HG03565 (cell line): ENCODE measurements around the gene REV3L.
"Not testable (repeated sequence)": the region's sequence is repeated elsewhere in the genome, so short reads cannot be mapped to it uniquely, and the experiment has no call there.

Experiments
- ATAC-seq: cut with Tn5 transposase; IDR thresholded peaks from one replicate; pipeline ENCODE4 v1.9.1; 2021; ENCODE audit warnings: mild to moderate bottlenecking, moderate library complexity; ENCODE audit not compliant: unreplicated experiment

The REV3L gene

DNA sequence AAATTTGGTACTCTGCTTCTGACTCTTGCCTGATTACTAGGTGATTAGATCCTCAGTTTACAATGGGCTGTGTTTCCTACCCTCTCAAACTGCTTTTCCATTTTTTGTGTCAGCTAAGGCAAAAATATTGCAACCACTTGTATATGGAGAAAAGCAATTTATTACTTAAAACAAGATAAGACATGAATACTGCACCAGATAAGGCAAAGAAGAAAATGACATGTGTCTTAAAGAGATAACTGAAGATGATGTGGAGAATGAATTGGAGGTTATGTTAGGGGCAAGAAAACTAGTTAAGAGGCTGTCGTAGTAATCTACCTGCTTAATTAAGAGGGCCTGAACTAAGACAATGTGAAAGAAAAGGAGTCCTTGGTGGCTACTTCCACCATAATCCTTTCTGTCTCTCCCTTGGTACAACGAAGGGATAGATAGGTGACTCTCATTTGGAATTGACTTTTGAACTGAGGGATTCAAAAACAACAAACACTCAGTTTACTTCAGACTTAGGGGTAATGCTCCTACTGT lies 16.3 kb upstream of the REV3L start:
- ATAC-seq = no peak

DNA sequence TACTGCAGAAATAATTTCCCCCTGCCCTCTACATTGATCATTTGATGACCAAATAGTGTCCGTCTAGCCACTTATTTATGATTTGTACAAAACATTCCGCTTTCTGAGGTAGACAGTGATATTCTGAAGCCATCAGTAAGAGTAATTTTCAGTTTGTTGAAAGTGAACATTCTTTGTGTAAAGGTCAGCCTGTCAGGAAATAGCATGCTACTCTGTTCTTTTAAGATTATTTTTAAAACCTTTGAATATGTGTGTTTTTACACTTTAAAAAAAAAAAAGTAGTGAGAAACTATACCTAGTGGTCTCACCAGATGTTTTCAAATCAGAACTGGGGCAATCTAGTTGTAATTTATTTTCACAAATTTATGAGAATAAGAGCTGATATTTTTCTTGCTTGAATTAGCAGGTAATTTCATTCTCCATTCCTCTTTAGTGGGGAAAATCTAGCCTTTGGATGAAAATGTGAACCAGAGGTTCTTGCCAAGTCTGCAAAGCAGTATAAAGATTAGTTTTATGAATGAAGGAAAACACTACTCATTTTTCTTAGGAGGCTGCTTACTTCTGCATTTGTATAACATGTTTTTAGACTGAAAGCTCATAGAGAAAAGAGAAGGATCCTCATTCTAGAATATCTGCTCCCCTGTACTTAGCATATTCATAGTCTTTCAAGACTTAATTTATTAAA lies 12.1 kb upstream of the REV3L start:
- no peak for ATAC-seq

GRCh38 chr6:111492499-111492898 lies 9.5 kb upstream of the REV3L start:
- no peak for ATAC-seq

GRCh38 chr6:111490067-111490466 lies 7.0 kb upstream of the REV3L start:
- no peak for ATAC-seq

DNA sequence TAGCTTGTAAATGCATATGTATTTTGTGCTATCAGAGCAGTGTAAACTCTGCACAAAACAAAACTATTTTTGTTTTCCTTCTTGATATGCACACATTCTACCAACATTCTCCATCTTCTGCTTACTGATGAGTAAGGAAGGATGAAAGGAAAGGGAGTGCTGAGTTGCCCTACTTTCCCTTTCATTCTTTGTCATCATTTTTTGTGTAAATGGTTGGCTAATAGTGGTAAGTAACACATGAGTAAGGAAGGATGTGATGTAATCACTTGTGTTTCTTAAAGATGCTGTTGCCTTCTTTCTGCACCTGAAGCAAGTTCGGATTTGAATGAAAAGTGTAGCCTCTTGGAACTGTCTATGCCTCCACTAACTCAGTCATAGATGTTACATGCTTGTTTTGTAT lies 4.6 kb upstream of the REV3L start:
- ATAC-seq = peak; percentile 35

DNA sequence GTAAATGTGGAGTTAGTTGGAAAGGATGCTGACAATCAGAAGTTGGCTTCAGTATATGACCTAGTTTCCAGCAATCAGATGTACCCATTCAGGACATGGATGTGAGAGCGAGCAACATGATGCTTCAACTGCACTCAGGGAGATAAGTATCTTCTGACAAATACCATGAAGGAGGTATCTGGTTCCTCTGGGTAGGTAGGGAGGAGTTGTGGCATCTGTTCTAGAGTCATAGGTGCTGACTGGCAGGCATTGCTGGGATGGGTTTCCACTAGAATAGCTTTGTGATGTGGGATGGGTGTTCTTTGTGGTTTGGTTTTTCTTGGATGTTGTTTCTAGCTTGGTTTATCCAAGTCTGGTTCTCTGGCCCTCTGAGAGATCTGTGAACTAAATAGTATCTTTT lies 3.9 kb upstream of the REV3L start:
- no peak for ATAC-seq

- no peak for ATAC-seq
These were observed 3.5 kb upstream of the REV3L start for GRCh38 chr6:111486475-111486874.

DNA sequence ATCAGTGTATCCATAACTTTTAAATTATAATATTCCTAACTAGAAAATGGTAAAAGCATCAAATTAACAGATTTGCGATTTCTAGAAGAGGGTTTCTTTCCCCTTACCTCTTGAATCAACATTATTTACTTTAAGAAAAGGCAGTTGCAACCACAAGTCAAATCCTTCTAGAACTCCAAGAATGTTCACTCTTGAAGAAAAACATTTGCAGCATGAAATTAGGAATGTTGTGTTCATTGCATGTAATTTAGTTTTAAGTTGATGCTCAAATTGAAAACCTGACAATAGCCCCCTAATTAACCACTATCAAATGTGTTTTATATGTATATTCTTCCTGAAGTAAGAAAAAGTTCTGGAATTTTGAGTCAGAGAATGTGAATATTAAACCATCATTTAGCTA lies 2.3 kb upstream of the REV3L start:
- no peak for ATAC-seq

DNA sequence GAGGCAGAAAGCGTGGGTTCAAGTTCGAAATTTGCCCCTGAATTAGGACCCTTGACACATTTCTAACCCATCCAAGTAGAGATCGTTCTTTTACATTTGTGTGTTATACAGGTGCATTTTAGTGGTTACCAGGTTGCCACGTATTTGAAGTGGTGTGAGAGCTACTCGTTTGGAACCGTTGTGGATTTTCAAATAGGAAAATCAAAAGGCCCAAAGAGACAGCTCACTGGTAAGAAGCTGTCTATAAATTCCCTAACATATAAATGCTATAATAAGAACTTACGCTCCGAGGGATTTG lies 1.6 kb upstream of the REV3L start:
- no peak for ATAC-seq

DNA sequence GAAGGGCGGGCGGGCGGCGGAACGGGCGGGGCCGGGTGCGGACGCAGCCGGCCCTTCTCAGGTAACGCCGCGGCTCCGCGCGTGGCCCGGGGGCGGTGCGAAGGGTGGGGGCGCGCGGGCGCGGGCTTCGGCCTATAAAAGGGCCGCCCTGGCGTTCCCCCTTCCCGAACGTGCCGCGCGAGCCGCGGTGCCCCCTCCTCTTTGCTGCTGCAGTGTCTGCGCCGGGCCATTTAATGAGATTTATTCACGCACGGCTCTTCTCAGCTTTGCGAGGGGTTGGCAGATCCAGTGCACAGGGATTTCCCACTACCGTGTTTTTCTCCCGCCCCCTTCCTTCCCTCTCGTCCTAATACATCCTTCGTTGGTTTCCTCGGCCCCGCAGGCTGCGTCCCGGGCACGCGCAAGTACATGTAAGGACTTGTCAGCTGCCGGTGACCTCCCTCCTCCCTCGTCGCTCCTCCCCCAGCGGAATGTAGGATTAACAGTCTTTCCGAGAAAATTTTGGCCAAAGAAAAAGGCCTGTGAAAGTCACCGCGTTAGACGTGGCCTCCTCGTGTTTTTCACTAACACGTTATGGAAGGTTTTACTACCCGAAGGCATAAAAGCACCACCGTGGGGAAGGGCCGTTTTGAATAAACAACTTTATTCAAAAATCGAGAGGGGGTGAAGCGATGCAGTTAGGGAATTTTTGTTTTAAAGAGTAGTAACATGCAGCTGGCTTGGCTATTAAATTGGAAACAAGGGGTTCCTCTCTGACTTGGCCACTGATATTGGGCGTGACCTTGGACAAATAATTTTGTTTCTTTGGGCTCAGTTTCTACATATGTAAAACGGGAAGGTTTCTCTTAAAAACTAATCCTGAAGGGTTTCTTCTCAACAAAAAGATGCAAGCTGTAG lies 966 bp upstream of the REV3L start:
- ATAC-seq = peak; percentile 28

DNA sequence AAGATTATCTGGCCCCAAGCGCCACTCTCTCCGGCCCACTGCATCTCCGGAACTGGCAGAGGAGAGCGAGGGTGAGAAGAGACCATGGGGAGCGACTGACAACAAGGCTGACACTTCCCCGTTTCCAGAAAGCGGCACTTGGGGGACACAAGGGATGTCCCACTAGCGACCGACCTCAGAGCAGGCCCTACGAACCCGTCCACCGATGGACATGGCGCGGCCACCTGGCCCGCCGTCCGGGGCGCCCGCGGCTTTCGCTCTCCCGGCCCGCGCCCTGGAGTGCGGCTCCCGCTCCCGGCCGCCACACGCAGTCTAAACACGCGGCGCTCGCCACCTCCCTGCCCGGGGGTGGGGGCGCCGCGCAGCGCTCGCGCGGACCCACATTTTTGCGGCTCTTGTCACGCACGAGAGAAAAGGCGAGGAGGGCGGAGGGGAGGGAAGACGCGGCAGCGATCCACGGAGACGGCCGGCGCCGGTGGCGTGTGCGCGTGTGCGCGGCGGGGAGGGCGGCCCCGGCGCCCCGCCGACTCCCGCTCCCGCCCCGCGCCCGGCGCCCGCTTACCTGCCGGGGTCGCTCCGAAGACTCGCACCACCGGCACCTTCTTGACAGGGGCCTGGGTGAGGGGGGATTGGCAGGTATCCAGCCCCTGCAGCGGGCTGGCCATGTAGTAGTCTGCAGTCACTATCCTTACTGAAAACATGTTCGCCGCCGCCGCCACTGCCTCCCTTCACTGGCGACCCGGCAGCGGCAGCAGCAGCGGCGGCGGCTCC lies 645 bp downstream of the REV3L start:
- ATAC-seq = no peak

GRCh38 chr6:111481836-111482187 lies 1.2 kb downstream of the REV3L start:
- ATAC-seq = no peak

DNA sequence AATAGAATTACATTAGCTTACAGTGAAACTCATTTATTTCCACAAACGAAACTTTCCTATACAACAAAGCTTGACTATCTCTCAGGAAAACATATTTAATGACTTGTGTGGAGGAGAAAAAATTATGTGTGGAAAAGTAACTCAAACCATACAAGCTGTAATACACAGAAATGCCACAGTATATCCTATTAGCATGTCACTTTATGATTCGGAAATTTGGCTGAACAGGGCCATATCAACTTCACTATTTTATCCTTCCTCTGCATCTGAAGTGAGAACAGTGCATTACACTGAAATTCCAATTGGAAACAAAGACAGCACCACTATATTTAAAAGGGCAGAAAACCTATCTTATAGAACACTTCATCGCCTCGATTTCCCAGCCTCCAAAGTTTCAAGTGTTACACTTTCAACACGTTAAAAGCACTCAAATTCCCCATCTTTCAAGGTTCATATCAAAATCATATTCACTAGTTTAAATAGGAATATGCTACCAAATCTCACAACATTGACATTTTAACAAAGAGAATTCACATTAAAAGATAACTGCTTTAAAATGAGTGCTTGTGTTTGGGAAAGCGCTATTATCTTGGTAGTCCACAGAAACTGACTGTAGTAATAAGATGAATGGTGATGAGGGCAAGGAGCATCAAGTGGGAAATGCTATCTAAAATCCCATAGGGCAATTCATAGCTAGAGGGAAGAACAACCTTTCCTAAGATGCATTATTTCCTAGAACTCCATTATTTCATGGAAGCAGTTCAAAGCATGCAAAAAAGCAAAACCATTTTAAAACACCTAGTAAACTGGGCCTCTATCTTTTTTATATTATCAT lies 1.8 kb downstream of the REV3L start:
- no peak for ATAC-seq

GRCh38 chr6:111478749-111479148 lies 4.3 kb downstream of the REV3L start:
- ATAC-seq = peak; percentile 21

- no peak for ATAC-seq
These were observed 4.9 kb downstream of the REV3L start for GRCh38 chr6:111478064-111478476.

DNA sequence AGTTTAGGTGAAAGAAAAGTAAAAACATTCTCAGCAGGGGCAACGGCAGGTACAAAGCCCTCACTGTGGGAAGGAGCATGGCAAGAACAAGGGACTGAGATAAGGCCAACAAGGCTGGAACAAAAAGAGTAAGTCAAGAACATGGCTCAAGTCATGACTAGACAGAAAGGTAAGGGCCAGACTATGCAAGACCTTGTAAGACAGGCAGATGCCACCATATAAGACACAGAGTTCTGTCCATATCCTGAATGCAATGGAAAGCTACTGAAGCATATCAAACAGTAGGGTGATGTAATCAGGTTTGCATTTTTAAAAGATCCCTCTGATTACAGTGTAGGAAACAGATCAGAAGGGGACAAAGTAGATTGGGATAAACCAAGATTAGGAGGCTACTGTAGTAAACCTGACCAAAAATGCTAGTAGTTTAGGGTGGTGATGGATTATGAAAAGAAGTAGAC lies 5.5 kb downstream of the REV3L start:
- no peak for ATAC-seq

GRCh38 chr6:111476061-111476460 lies 7.0 kb downstream of the REV3L start:
- not testable (repeated sequence) for ATAC-seq

DNA sequence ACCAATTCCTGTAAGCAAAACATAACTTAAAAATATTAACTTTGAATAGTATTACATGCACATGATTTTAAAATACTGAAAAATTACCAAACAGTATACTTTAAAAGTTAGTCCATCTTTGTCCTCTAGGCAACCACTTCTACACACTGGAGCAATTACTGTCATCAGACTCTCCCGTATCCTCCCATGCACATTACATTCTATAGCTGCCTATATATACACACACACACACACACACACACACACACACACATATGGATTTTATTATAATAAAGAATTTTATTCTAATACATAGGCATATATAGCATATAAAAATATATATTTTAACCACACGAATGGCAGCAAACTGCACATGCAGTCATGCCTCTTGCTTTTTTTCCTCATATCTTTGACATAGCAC lies 8.2 kb downstream of the REV3L start:
- ATAC-seq = no peak

- no peak for ATAC-seq
These were observed 8.9 kb downstream of the REV3L start for GRCh38 chr6:111474106-111474505.

DNA sequence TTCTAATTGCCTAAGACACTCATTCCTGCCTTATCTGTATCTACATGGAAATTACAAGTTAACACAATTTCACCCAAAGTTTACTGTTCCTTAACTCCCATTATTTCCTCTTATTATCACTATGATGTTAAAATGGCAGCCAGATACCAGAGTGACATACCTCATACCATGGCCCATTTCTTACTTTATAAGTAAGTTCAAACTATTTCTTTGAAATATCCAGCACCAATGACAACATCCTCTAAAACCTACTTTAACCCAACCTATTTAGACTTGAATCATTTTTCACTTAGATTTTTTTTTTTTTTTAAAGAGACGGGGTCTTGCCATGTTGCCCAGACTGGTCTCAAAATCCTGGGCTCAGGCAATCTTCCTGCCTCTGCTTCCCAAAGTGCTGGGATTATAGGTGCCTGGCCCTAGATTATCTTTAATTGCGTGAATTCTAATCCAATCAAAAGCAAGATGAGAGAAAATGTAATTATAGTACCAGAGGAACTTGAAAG lies 10.0 kb downstream of the REV3L start:
- ATAC-seq = no peak
